GM10266 (cell line): Measurements from ENCODE around the gene NDUFAF3.
A peak's percentile ranks its signal among the peaks of the same experiment; 100 is the strongest.

Source experiments
- DNase-seq: peaks from one replicate; pipeline ENCODE4 v3.0.0; 2012; ENCODE audit errors: extremely low spot score
- CTCF ChIP-seq: IDR thresholded peaks from 2 replicates; pipeline ENCODE4 v1.5.1; 2012; ENCODE audit warnings: mild to moderate bottlenecking, low read depth; ENCODE audit not compliant: control insufficient read depth, insufficient read depth; ENCODE audit errors: missing control alignments

The NDUFAF3 gene

GRCh38 chr3:48983096-48983495 is 38.8 kb upstream of the NDUFAF3 start:
- no peak for DNase-seq

GRCh38 chr3:48984663-48985062 is 37.3 kb upstream of the NDUFAF3 start:
- TF ChIP-seq CTCF: no peak
- no peak for DNase-seq

More at GRCh38 chr3:48983096-48983495, 38.8 kb upstream of the NDUFAF3 start:
- no peak for TF ChIP-seq CTCF

- TF ChIP-seq CTCF: no peak
- no peak for DNase-seq
Measured at GRCh38 chr3:48985831-48986376, 36.0 kb upstream of the NDUFAF3 start.

- TF ChIP-seq CTCF: no peak
- DNase-seq: no peak
Measured at GRCh38 chr3:48989126-48989795, 32.7 kb upstream of the NDUFAF3 start.

GRCh38 chr3:48989796-48990635 is 31.9 kb upstream of the NDUFAF3 start, which contains the start of gene P4HTM:
TSS of gene P4HTM (plus strand) at chr3:48990241. CDS start at chr3:48990257, 16 bp downstream.
- peak; percentile 81 for DNase-seq
- TF ChIP-seq CTCF: peak; percentile 52

GRCh38 chr3:48990636-48991469 is 31.1 kb upstream of the NDUFAF3 start:
- peak; percentile 54 for DNase-seq
- TF ChIP-seq CTCF: no peak
